Measurements from ENCODE around the gene FAM180A. TPM values are rescaled to one million over a fixed set of nuclear protein-coding genes. Genes with fewer than 3 reads are reported as not detected.
"Not testable (repeated sequence)": the region's sequence is repeated elsewhere in the genome, so short reads cannot be mapped to it uniquely, and the experiment has no call there.

Gene FAM180A
- polyA plus RNA-seq, 1 donor from 2014 or later: not detected

DNA sequence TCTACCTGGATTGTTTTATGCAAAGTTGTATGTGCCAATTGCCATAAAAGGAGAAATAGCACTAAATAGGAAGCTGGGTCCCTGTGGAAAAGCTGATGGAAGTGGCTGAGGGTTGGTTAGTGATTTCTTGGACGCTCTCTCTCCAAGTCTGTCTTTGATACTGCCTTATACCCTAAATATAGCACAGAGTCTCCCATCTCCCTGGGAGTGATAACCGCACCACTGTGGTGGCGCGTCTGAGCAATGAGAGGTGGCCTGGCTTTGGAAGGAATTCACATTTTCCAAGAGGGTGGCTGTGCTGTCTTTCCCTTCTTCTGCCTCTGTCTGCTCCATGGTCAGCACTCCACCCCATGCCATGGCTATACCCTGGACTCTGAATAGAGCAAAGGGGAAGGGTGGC is 55.1 kb downstream of the FAM180A start:
- no peak for TF ChIP-seq RAD21 (conservative IDR thresholded peaks at IDR 0.05)
- no peak for TF ChIP-seq EP300 (conservative IDR thresholded peaks at IDR 0.05; ENCODE audit: poor library complexity, severe bottlenecking)
- no peak for TF ChIP-seq REST (IDR thresholded peaks at IDR 0.05; ENCODE audit: borderline replicate concordance)
- TF ChIP-seq POLR2AphosphoS5 (IDR thresholded peaks at IDR 0.05): no peak
- no peak for TF ChIP-seq TAF1 (IDR thresholded peaks at IDR 0.05; ENCODE audit: low read depth)
- no peak for TF ChIP-seq SMC3 (conservative IDR thresholded peaks at IDR 0.05; ENCODE audit: poor library complexity)
- no peak for TF ChIP-seq EZH2 (IDR thresholded peaks at IDR 0.05; ENCODE audit: borderline replicate concordance, insufficient read depth, low read length, poor library complexity, severe bottlenecking)
- H3K4me2 ChIP-seq (ENCODE audit: low read length): no peak overlapping the region
- H3K27ac ChIP-seq (ENCODE audit: low read length): no peak overlapping the region
- H3K79me2 ChIP-seq (replicated peaks; ENCODE audit: insufficient read depth, low read length): no peaks in the 10 kb centered on the region
- H3K4me3 ChIP-seq (ENCODE audit: low read length): no peak overlapping the region
- H3K27me3 ChIP-seq (ENCODE audit: insufficient read depth, low read depth, low read length): no peaks in the 10 kb centered on the region
- H3K9me3 ChIP-seq (ENCODE audit: low read length): no peaks in the 10 kb centered on the region
- H3F3A ChIP-seq (ENCODE audit: insufficient read depth, low read length, poor library complexity, severe bottlenecking): no peaks in the 10 kb centered on the region
- no peak overlapping the region for H2AFZ ChIP-seq (ENCODE audit: low read depth, low read length)
- no peaks in the 10 kb centered on the region for H3K9me2 ChIP-seq (ENCODE audit: insufficient read depth, low read length)
- no peaks in the 10 kb centered on the region for H3K36me3 ChIP-seq (ENCODE audit: insufficient read depth, low read length)
- H4K20me1 ChIP-seq (ENCODE audit: insufficient read depth): no peaks in the 10 kb centered on the region
- no peak overlapping the region for H3K9ac ChIP-seq (ENCODE audit: low read length)

GRCh38 chr7:135692606-135693005 is 56.0 kb downstream of the FAM180A start:
- not testable (repeated sequence) for H3K27ac ChIP-seq (ENCODE audit: low read length); H3K9me3 ChIP-seq (ENCODE audit: low read length); H3K4me2 ChIP-seq (ENCODE audit: low read length); H3F3A ChIP-seq (ENCODE audit: insufficient read depth, low read length, poor library complexity, severe bottlenecking); H3K36me3 ChIP-seq (ENCODE audit: insufficient read depth, low read length); H2AFZ ChIP-seq (ENCODE audit: low read depth, low read length); H3K4me3 ChIP-seq (ENCODE audit: low read length); H4K20me1 ChIP-seq (ENCODE audit: insufficient read depth); H3K27me3 ChIP-seq (ENCODE audit: insufficient read depth, low read depth, low read length); H3K79me2 ChIP-seq (replicated peaks; ENCODE audit: insufficient read depth, low read length); H3K9me2 ChIP-seq (ENCODE audit: insufficient read depth, low read length); H3K9ac ChIP-seq (ENCODE audit: low read length)

GRCh38 chr7:135692055-135692454 is 56.6 kb downstream of the FAM180A start:
- Histone ChIP-seq H3K9ac (ENCODE audit: low read length) (no peak overlapping the region), H3F3A (ENCODE audit: insufficient read depth, low read length, poor library complexity, severe bottlenecking) (no peaks in the 10 kb centered on the region), H3K9me3 (ENCODE audit: low read length) (no peaks in the 10 kb centered on the region), H3K27me3 (ENCODE audit: insufficient read depth, low read depth, low read length) (no peaks in the 10 kb centered on the region), H3K4me2 (ENCODE audit: low read length) (no peak overlapping the region), H3K27ac (ENCODE audit: low read length) (no peak overlapping the region), H2AFZ (ENCODE audit: low read depth, low read length) (no peak overlapping the region), H3K4me3 (ENCODE audit: low read length) (no peak overlapping the region), H3K36me3 (ENCODE audit: insufficient read depth, low read length) (no peaks in the 10 kb centered on the region), H3K79me2 (replicated peaks; ENCODE audit: insufficient read depth, low read length) (no peaks in the 10 kb centered on the region), H3K9me2 (ENCODE audit: insufficient read depth, low read length) (no peaks in the 10 kb centered on the region), H4K20me1 (ENCODE audit: insufficient read depth) (no peaks in the 10 kb centered on the region)
- TF ChIP-seq RAD21 (conservative IDR thresholded peaks at IDR 0.05) (no peak), EP300 (conservative IDR thresholded peaks at IDR 0.05; ENCODE audit: poor library complexity, severe bottlenecking) (no peak), TAF1 (IDR thresholded peaks at IDR 0.05; ENCODE audit: low read depth) (no peak), MXI1 (conservative IDR thresholded peaks at IDR 0.05; ENCODE audit: poor library complexity, severe bottlenecking) (no peak), CTCF (IDR thresholded peaks at IDR 0.05; ENCODE audit: poor library complexity, severe bottlenecking) (no peak), POLR2AphosphoS5 (IDR thresholded peaks at IDR 0.05) (no peak), SMC3 (conservative IDR thresholded peaks at IDR 0.05; ENCODE audit: poor library complexity) (no peak), REST (IDR thresholded peaks at IDR 0.05; ENCODE audit: borderline replicate concordance) (no peak)
